Lung microvascular endothelial cell (primary cell): ENCODE data around the gene COL4A1. TPM values are rescaled to one million over a fixed set of nuclear protein-coding genes. Genes with fewer than 3 reads are reported as not detected.

ENCODE experiments used
- total RNA-seq: library from RNA; depleted of rRNA; stranded (reverse); fragments of >200 nt; gene quantifications from 2 replicates; pipeline ENCODE4 v1.2.1, GENCODE V29; 2014

COL4A1 gene
- total RNA-seq, 1 donor from 2014 or later, result 836 TPM

Other genes starting within 250 kb of the COL4A1 start
- 728 and 775 TPM in 2 replicates for gene COL4A2, start 127 bp upstream of the COL4A1 start, total RNA-seq